Amniotic epithelial cell (primary cell): Measurements from ENCODE around the gene AHNAK.
"Not testable (repeated sequence)": the region's sequence is repeated elsewhere in the genome, so short reads cannot be mapped to it uniquely, and the experiment has no call there.

ENCODE experiments used
- DNase-seq: peaks from one replicate; pipeline ENCODE4 v3.0.0-alpha.2; 2010; ENCODE audit warnings: low read depth

AHNAK gene

GRCh38 chr11:62573592-62574362, 27.2 kb upstream of the AHNAK start, which contains the start of gene EEF1G:
TSS of gene EEF1G (minus strand) at chr11:62573891. CDS start at chr11:62573842, 49 bp downstream.
- DNase-seq = peak; percentile 100

- DNase-seq = no peak
Observed at GRCh38 chr11:62573006-62573591, 26.5 kb upstream of the AHNAK start.

DNA sequence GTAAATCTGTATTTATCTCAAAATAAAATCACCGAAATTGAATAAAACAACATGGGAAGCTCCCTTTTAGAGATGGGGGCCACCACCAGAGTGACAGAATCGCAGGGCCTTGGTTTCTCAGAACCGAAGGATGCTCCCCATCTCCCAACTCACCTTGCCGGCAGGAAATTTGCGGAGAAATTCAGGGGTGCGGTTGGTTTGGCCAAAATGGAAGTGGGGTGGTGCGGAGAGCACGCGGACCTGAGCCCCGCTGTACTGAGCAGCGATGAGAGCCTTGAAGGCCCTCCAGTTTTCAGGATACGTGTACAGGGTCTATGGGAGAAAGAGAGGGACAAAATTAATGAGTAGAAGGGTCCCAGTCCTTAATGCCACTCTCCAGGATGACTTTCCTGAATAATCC, 25.8 kb upstream of the AHNAK start:
- no peak for DNase-seq

GRCh38 chr11:62571493-62571892, 24.9 kb upstream of the AHNAK start:
- DNase-seq = not testable (repeated sequence)

GRCh38 chr11:62570903-62571302, 24.3 kb upstream of the AHNAK start:
- not testable (repeated sequence) for DNase-seq

GRCh38 chr11:62569611-62570010, 23.0 kb upstream of the AHNAK start:
- DNase-seq = no peak

DNA sequence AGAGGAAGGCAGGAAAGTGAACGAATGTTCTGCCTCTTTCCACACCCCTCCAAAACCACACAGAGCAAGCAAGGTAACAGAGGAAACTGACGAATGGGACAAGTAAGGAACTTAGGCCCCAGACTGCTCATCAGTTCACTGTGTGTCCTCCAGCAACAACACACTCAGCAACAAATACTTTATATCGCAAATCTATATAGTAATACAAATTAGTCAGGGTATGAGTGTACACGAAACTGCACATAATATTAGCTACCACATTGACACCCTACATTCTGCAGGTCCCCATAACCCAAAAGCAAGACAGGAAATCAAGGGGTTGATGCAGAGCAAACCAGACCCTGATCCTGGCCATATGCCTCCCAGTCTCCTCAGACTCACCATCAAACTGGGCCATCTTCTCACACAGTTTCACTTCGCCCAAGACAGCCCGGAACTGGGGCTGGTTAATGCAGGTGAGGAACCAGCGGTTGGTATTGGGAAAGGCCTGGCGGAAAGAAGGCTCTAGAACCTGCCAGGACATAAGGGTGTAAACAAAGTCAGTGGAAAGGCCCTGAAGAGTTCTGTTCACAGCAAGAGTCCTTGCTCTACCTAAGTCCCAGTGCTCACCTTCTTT, 20.5 kb upstream of the AHNAK start:
- no peak for DNase-seq

DNA sequence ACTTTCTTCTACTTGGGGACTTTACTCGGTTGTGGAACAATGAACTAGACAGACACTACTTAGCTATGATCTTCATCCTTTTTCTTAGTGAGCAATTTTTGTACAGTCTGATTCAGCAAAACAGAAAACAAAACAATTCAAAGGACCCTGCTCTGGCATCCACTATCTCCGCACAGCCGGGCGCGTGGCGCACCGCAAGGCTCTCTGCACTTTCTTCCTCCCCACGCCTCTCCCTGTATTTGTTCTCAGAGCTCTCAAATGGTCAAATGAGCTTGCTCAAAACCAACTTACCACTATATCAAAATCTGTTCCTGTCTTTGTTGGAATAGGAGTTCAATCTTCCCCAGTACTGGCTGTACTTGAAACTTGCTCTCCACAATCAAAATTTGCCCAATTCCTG, 19.6 kb upstream of the AHNAK start:
- DNase-seq = no peak

- no peak for DNase-seq
Observed at GRCh38 chr11:62565100-62565802, 18.6 kb upstream of the AHNAK start.

DNA sequence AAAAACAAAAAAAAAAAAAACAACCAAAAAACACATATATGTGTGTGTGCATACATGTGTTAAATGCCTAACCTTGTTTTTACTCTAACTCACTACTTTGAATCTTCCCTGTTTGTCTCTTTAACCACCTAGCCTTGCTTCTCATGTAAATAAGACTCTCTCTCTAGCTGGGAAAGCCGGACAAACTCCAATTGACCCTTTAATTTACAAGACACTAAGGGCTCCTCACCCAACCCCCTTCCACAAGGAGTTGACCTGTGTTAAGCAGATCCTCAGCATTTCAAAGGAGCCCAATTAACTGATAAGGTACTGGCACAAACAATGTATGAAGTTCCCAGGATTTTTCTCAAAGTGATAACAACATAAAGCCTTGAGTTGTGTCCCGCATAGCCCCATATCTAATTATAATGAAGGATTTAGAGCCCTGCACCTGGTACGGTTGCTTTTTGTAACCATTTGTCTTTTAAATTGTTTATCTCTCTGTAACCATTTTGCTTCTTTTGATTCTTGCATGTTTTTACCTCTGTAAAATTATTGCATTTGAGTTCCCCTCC, 15.1 kb upstream of the AHNAK start:
- DNase-seq = not testable (repeated sequence)

GRCh38 chr11:62560566-62561103, 14.0 kb upstream of the AHNAK start:
- DNase-seq = peak; percentile 98

DNA sequence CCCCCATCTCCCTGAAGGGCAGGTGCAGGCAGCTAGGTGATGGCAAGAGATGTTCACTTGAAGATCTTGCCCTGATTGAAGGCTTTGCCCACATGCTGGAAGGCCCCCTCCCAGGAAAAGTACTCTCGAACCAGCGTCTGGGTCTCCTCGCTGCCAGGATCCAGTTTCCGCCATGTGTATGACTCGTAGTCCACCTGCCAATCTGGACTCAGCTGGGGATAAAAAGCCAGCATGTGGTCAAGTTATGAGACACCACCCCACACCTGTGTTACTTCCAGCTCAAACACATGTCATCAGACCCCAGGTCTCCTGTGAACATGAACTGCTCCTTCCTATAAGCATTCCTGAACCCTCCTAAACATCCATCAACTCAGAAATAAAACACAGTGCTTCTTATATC, 13.0 kb upstream of the AHNAK start:
- not testable (repeated sequence) for DNase-seq

DNA sequence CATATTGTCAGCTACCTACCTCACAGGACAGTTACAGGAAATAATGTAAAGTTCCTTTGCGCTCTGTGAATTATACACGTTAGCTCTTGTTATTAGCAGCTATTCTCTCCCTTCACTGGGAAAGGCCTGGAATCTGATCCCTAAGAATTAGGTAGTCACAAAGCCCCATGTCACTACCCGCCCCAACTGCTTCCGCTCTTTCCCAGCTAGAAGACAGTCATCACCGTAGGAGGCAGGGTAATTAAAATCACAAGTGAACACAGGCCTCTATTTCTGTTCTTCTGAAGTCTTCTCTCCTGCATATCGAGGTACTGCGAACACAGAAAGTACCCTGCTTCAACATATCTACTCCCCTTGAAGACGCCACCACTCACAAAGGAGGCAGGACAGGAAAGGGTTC, 12.6 kb upstream of the AHNAK start:
- no peak for DNase-seq

DNA sequence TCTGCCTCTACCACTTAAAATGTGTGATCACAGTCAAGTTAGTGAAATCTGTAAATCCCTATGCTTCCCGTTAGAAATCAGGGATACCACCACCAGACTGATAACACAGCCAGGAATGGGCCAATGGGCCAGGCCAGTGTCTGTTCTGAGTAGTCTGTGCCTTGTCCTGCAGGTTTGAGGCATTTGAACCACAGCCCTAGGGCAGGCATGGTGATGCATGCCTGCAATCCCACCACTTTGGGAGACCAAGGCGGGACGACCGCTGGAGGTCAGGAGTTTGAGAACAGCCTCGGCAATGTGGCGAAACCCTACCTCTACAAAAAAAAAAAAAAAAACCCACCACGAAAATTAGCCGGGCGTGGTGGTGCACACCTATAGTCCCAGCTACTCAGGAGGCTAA, 12.1 kb upstream of the AHNAK start:
- no peak for DNase-seq

- no peak for DNase-seq
Observed at GRCh38 chr11:62556875-62557631, 10.4 kb upstream of the AHNAK start.

DNA sequence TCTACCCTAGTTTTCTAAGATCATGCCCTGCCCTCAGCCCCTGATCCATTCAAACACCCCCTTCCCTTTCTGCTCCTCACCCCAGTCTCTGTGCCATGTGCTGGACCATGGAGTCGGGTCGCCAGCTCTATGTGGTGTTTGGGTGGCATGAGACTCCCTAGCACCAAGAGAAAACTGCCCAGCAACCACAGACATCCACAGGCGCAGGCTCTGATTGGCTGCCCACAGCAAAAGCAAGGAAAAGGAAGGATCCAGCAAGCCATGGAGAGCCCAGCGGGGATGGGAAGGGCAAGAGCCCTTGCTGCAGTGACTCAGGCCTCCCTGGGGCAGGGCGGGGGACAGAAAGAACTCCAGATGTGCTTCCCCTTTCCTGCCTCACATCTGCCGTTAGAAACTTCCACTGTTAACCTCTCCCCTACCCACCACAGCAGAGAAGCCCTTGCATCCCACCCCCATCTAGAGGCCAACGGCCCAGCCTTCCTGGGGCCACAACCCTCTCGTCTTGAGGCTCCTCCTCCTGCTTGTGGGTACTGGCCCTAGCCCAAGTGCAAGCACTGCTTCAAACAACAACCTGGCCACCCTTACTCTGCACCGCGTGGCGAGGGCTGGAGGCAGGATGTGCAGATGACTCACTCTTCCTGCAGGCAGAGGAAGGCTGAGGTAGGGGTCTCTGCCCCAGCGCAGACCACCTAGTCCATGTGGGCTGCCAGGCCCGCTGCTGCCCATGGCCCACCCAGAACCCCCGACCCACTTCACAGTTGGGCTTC, 9.7 kb upstream of the AHNAK start:
- DNase-seq = peak; percentile 95

DNA sequence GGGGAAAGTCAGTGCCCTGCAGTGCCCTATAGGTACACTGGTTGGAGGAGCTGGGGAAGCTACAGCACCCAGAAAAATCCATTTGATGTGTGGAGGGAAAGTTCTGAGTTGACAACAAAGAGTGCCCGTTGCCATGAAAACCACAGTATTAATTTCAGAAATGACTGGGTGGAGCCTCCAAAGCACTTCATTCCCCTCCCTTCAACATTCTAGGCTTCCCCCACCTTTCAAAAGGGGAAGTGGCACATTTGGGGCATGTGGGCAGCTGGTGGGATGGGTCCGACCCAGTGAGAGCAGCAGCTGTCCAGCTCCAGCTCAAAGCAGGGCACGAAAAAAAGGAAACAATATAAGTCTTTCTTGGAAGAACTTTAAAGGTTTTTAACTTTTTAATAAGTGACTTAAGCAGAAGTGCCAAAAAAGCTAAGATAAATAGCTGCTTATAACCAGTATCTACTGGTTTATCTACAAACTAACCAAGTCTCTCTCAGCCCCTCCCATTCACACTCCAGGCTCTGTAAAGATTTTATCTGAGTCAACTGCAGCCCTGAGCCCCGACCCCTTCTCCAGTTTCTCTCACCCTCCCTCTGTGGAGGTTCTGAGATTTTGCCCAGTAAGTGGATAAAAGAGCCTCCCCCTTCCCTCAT, 9.0 kb upstream of the AHNAK start:
- no peak for DNase-seq

GRCh38 chr11:62554387-62555167, 8.0 kb upstream of the AHNAK start:
- DNase-seq = no peak

GRCh38 chr11:62553839-62554361, 7.3 kb upstream of the AHNAK start:
- DNase-seq = peak; percentile 81
